Activated gamma-delta T cell treated with anti-CD3 and anti-CD28 coated beads, Interleukin-2, amount 50 U/mL, for 16 hours (primary cell): ENCODE data around the gene SAMD14.
"Not testable (repeated sequence)": the region's sequence is repeated elsewhere in the genome, so short reads cannot be mapped to it uniquely, and the experiment has no call there.

Experiments
- DNase-seq: peaks from one replicate; pipeline ENCODE4 v3.0.0-alpha.2; 2020; ENCODE audit warnings: low read depth

The SAMD14 gene

GRCh38 chr17:50074227-50074626, 55.7 kb downstream of the SAMD14 start:
- no peak for DNase-seq

GRCh38 chr17:50072925-50073324, 57.0 kb downstream of the SAMD14 start:
- no peak for DNase-seq

- no peak for DNase-seq
These were observed 57.8 kb downstream of the SAMD14 start for GRCh38 chr17:50072130-50072529.

GRCh38 chr17:50071692-50072091, 58.3 kb downstream of the SAMD14 start:
- DNase-seq, result no peak

- DNase-seq, result no peak
These were observed 58.9 kb downstream of the SAMD14 start for GRCh38 chr17:50070908-50071680.

- no peak for DNase-seq
These were observed 62.0 kb downstream of the SAMD14 start for GRCh38 chr17:50067996-50068395.

GRCh38 chr17:50066995-50067394, 63.0 kb downstream of the SAMD14 start:
- no peak for DNase-seq

- DNase-seq, result no peak
These were observed 64.9 kb downstream of the SAMD14 start for GRCh38 chr17:50065056-50065455.

- no peak for DNase-seq
These were observed 65.5 kb downstream of the SAMD14 start for GRCh38 chr17:50064253-50065001.

- DNase-seq, result no peak
These were observed 66.3 kb downstream of the SAMD14 start for GRCh38 chr17:50063561-50064252.

GRCh38 chr17:50062293-50063243, 67.4 kb downstream of the SAMD14 start:
- no peak for DNase-seq

GRCh38 chr17:50061713-50062045, 68.3 kb downstream of the SAMD14 start:
- not testable (repeated sequence) for DNase-seq

- no peak for DNase-seq
These were observed 68.8 kb downstream of the SAMD14 start for GRCh38 chr17:50060951-50061712.
